GM04503 (cell line): ENCODE measurements around the gene WDR87.

Experiments
- DNase-seq: peaks from one replicate; pipeline ENCODE4 v3.0.0-alpha.2; 2012; ENCODE audit warnings: low read depth

WDR87 gene

GRCh38 chr19:37905946-37906868, at the start of gene WDR87:
TSS of gene WDR87 (minus strand) at chr19:37906594. CDS start at chr19:37898239, 8,355 bp downstream.
- no peak for DNase-seq

GRCh38 chr19:37955986-37956385, 49.6 kb upstream of the WDR87 start:
- DNase-seq: no peak

DNA sequence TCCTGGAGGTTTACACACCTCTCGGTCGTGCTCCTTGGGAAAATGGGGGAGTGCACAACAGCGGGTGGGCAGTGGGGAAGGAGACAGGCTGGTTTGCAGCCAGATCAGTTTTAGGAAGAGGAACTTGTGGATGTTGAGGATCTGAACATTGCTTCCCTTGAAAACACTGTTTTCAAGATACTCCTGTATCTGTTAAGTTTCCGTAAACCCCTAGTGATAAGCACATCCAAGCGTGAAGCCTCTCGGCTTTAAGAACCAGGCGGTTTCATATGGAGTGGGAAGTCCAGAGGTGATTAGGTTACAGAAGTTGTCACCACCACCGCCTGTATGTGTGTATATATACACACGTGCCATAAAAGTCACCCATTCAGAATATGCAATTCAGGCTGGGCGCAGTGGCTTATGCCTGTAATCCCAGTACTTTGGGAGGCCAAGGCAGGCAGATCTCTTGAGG, 48.1 kb upstream of the WDR87 start:
- no peak for DNase-seq

DNA sequence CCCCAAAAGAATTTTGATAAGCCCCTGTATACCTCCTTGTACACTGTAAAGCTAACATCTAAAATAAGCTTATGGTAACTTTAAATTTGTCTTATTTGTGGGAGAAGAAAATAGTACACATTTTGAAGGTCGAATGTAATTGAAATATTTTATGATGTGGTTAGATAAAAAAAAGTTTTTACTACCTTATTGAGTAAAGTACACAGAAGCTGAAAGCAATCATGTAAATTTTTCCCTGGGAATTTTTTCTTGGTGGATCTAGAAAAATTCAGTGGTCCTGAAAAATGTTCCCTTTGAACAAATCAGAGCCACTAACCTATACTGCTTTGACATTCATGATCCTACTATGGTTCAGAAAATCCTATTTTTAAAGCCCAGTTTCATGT, 47.5 kb upstream of the WDR87 start:
- no peak for DNase-seq

DNA sequence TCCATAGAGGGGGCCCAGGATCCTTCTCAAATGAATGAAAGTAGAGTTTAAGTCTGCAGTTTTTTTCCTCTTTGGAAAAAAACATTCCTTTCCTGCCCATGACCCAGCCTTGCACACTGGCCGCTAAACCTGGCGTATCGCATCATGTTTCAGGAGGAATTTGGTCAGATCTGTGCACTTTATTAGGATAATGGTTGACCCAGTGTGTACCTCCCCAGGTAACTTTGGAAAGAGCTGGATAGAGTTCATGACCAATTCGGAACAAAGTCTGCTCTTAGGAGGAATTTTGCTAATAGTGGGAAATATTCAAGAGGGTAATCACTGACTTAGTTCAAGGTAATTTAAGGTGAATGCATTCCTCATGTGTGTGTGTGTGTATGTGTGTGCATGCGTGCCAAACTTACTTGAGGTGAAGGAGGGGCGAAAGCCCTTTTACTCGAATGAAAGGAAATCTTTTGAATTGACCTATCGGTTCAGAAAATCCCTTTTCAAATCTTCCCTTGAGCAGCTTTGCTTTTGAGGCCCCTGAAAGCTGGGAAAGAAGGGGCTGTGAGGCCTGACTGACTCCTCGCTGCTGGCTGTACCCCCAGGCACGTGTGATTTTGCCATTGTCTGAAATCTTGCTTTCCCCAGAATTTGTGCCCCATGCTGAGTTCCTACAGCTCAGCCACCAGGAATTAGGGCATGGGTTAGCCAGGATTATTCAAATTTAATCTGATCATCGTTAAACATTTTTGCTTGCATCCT, 47.0 kb upstream of the WDR87 start:
- DNase-seq: no peak

GRCh38 chr19:37951816-37952210, 45.4 kb upstream of the WDR87 start:
- DNase-seq: no peak

- DNase-seq: no peak
Measured at GRCh38 chr19:37950471-37951175, 44.2 kb upstream of the WDR87 start.

DNA sequence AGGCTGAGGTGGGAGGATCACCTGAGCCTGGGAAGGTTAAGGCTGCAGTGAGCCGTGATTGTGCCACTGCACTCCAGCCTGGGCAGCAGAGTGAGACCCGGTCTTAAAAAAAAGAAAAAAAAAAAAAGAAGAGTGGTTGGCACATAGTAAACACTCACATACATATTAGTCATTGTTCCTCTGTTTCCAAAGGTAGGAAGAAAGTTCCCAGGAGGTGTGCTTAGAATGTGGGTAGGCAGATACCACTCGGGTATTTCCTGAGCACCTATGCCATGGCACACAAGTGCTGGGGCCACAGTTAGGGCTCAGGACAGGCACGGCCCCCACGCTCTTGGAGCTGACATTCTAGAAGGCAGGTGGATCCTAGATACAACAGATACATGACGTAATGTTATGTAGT, 42.0 kb upstream of the WDR87 start:
- no peak for DNase-seq

- no peak for DNase-seq
Measured at GRCh38 chr19:37947778-37948177, 41.4 kb upstream of the WDR87 start.

GRCh38 chr19:37946132-37946531, 39.7 kb upstream of the WDR87 start:
- no peak for DNase-seq

DNA sequence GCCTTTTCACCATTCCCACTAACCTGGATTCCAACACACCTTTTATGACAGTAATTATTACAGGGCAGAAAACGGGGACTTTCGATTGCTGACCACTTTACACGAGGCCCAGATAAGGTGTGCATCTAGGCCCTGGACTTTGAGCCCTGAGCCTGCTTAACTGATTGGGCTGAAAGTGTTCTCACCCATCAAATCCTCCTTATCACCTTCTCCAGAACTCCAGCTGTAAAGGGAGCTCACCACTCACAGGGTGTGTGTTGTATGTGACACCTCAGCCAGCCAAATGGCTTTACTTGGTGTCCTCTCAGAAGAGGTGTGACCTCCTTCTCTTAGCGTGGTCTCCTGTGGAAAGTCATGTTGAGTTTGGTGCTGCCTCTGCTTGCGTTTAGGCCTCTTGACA, 37.1 kb upstream of the WDR87 start:
- no peak for DNase-seq

DNA sequence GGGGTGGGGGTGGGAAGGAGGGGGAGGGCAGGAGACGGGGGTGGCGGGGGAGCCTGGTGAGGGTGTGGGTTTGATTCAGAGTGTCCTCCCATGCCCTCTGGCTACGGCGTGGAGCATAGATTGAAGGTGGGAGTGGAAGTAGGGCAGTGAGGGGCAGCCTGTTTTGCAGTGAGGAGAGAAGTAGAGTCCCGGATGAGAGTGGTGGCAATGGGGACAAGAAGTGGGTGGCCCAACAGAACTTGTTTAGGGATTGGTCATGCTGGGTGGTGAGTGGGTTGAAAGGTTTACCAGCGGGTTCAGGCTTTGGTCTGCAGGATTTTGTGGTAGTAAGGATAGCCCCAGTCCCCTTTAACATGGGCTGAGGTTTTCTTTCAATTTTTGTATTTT, 36.1 kb upstream of the WDR87 start:
- DNase-seq: no peak

GRCh38 chr19:37941782-37942515, 35.6 kb upstream of the WDR87 start:
- DNase-seq: no peak

- no peak for DNase-seq
Measured at GRCh38 chr19:37938353-37938752, 32.0 kb upstream of the WDR87 start.

DNA sequence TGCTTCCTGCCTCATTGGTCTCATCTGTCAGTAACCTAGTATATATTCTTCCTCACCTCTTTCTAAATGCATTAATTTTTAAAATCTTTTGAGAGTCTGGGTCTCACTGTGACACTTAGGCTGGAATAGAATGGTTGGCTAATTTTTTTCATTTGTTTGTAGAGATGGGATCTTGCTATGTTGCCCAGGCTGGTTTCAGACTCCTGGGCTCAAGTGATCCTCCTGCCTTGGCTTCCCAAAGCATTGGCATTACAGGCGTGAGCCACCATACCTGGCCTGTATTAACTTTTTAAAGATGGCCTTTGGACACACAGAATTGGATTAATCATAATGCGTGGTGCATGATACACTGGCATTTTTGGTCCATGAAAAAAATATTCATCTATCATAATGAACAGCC, 30.5 kb upstream of the WDR87 start:
- no peak for DNase-seq

GRCh38 chr19:37936166-37936565, 29.8 kb upstream of the WDR87 start:
- DNase-seq: no peak

GRCh38 chr19:37935341-37935740, 28.9 kb upstream of the WDR87 start:
- DNase-seq: no peak

DNA sequence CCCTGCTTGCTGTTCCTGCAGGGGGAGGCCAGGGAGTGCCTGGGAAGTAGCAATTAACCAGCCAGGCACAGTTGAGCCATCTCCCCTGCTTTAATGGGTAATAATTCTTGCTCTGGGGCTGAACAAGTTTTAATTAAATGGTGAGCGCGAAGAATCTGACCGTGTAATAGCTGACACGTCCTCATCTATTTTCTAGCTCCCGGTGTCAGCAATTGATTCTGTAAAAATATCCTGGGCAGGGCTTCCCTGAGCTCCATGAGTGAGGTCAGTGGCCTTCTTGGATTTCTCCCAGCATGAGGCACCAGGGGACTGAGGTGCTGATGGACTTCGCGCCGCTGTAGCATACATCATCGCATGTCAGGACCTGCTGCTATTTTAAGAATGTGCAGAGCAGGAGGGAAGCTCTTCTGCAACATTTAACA, 27.6 kb upstream of the WDR87 start:
- peak; percentile 4 for DNase-seq

- peak; percentile 3 for DNase-seq
Measured at GRCh38 chr19:37932985-37933936, 26.9 kb upstream of the WDR87 start.

DNA sequence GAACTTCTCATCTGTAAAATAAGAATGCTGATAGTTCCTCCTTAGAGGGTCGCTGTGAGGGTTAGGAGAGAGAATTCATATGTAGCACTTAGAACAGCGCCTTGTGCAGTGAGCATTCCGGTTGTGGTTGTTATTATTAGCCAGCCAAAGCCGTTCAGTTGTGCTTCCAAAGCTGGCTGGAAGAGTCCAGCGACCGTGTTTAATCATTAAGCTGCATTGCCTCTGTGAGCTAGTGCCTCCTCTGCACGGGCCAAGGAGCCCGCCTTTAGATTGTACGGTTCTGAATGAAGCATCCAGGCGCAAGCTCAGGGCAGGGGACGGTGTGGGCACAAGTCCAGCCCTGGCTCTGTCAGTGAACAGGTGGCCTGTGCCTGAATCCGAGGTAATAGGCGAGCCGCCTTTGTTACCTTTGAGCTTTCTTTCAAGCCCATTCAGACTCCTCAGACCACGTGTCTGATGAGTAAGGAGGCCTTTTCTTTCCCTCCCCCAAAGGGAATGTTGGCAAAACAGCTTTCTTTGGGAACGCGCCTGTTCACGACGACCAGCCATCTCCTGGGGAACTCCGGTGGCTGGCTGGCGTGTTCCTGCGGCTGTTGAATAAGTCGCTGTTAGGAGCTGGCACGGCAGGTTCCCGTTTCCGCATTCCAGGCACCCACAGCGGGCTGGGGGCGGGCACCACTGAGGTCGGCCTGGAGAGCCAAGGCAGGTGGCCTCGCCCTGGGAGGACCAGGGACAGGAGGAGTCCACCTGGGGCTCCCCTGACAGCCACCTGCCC, 25.7 kb upstream of the WDR87 start:
- DNase-seq: peak; percentile 21
